Non-pigmented ciliary epithelial cell (primary cell): ENCODE measurements around the gene TAS2R42.

ENCODE experiments used
- DNase-seq: peaks from one replicate; pipeline ENCODE4 v3.0.0-alpha.2; 2010; ENCODE audit warnings: low read depth

Gene TAS2R42

DNA sequence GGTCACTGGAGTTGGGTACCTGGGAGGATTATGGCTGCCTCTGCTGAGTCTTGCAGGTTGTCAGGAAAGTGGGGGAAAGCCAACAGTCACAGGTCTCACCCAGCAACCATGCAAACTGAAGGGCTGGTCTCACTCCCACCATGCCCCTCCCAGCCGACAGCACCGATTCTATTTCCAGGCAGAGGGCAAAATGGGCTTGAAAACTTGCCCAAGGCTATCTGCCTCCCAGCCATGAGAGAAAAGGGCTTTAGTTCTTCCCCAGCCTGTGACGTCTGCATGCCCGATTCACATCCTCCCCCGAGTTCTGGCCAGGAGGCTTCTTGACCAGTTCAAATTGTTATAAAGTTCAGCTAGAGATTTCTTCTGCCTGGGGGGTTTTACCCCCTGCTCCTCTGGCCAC, 42.4 kb downstream of the TAS2R42 start:
- DNase-seq = no peak

- no peak for DNase-seq
These were observed 43.4 kb downstream of the TAS2R42 start for GRCh38 chr12:11143352-11143751.

GRCh38 chr12:11136075-11136474, 50.7 kb downstream of the TAS2R42 start:
- no peak for DNase-seq
